ENCODE results near the gene AP1S1. TPM values are rescaled to one million over a fixed set of nuclear protein-coding genes. Genes with fewer than 3 reads are reported as not detected.

Gene AP1S1
- total RNA-seq, 2 experiments from 2014 or later = 3.0 to 3.9 TPM

GRCh38 chr7:101166909-101167644, 12.8 kb downstream of the AP1S1 start:
- TF ChIP-seq CTCF (IDR thresholded peaks at IDR 0.05) = no peak
- peaks cover 84% of the 10 kb centered on the region for H3K27me3 Mint-ChIP-seq
- no peaks in the 10 kb centered on the region for H3K36me3 ChIP-seq (ENCODE audit: insufficient read depth, low read length)
- POLR2A ChIA-PET = interaction anchor here (1.8 kb wide), 1 partner anchor 51 kb away, joined by 7 read pairs; the partner anchor contains the start of genes PLOD3 and ZNHIT1
- H3K27me3 ChIP-seq (ENCODE audit: control insufficient read depth in 1 of 2, insufficient read depth in 2 of 2, low read length in 2 of 2) = peaks cover 85 to 94% of the 10 kb centered on the region in 2 experiments
- no peak overlapping the region for H3K4me3 ChIP-seq (ENCODE audit: low read length)
- peaks cover 60% of the 10 kb centered on the region for H3K4me1 Mint-ChIP-seq (ENCODE audit: low read depth)
- H3K36me3 Mint-ChIP-seq (ENCODE audit: low read depth) = no peaks in the 10 kb centered on the region
- DNase-seq (peak in 1 of 14 experiments; percentile 33), ATAC-seq (ENCODE audit: poor library complexity) (no peak)
- peaks cover 0 to 46% of the 10 kb centered on the region in 2 experiments for H3K9me3 ChIP-seq (ENCODE audit: control insufficient read depth in 1 of 2, insufficient read depth in 1 of 2, low read length in 2 of 2)
- intact Hi-C loops (cut with DNase I, micrococcal nuclease) = loop anchor here in 1 of 2 experiments (2.0 to 5.0 kb wide), 3 partner anchors 14 to 280 kb away; partner anchors contain the start of gene UFSP1
- H3K4me1 ChIP-seq (ENCODE audit: insufficient read depth, low read length) = peaks cover 75% of the 10 kb centered on the region
- H3K27ac Mint-ChIP-seq = no peak overlapping the region
- CTCF ChIA-PET = no interaction called here
- no peak overlapping the region for H3K27ac ChIP-seq (ENCODE audit: low read depth in 1 of 2, low read length in 2 of 2)
- no peak overlapping the region for H3K4me3 Mint-ChIP-seq
- no peaks in the 10 kb centered on the region for H3K9me3 Mint-ChIP-seq

- no peak overlapping the region for H3K4me3 Mint-ChIP-seq
- peaks cover 0 to 47% of the 10 kb centered on the region in 2 experiments for H3K9me3 ChIP-seq (ENCODE audit: control insufficient read depth in 1 of 2, insufficient read depth in 1 of 2, low read length in 2 of 2)
- ATAC-seq (ENCODE audit: poor library complexity) = no peak
- H3K36me3 Mint-ChIP-seq (ENCODE audit: low read depth) = no peaks in the 10 kb centered on the region
- H3K36me3 ChIP-seq (ENCODE audit: insufficient read depth, low read length) = no peaks in the 10 kb centered on the region
- H3K27me3 ChIP-seq (ENCODE audit: control insufficient read depth in 1 of 2, insufficient read depth in 2 of 2, low read length in 2 of 2) = peaks cover 86 to 94% of the 10 kb centered on the region in 2 experiments
- no peak overlapping the region for H3K4me3 ChIP-seq (ENCODE audit: low read length)
- TF ChIP-seq CTCF (IDR thresholded peaks at IDR 0.05) = no peak
- POLR2A ChIA-PET = interaction anchor here (0.7 kb wide), 1 partner anchor 9 kb away, joined by 4 read pairs; no protein-coding TSS in a partner anchor
- no peaks in the 10 kb centered on the region for H3K9me3 Mint-ChIP-seq
- intact Hi-C loops (cut with DNase I, micrococcal nuclease) = loop anchor here (2.0 to 5.0 kb wide), 4 partner anchors 15 to 281 kb away; partner anchors contain the start of gene UFSP1 (in 1 of the 2)
- peaks cover 75% of the 10 kb centered on the region for H3K4me1 ChIP-seq (ENCODE audit: insufficient read depth, low read length)
- peaks cover 63% of the 10 kb centered on the region for H3K4me1 Mint-ChIP-seq (ENCODE audit: low read depth)
- H3K27me3 Mint-ChIP-seq = peaks cover 82% of the 10 kb centered on the region
- no peak for DNase-seq
- H3K27ac Mint-ChIP-seq = no peak overlapping the region
- no peak overlapping the region for H3K27ac ChIP-seq (ENCODE audit: low read depth in 1 of 2, low read length in 2 of 2)
- CTCF ChIA-PET = no interaction called here
These were observed 13.6 kb downstream of the AP1S1 start for GRCh38 chr7:101167645-101168411.

DNA sequence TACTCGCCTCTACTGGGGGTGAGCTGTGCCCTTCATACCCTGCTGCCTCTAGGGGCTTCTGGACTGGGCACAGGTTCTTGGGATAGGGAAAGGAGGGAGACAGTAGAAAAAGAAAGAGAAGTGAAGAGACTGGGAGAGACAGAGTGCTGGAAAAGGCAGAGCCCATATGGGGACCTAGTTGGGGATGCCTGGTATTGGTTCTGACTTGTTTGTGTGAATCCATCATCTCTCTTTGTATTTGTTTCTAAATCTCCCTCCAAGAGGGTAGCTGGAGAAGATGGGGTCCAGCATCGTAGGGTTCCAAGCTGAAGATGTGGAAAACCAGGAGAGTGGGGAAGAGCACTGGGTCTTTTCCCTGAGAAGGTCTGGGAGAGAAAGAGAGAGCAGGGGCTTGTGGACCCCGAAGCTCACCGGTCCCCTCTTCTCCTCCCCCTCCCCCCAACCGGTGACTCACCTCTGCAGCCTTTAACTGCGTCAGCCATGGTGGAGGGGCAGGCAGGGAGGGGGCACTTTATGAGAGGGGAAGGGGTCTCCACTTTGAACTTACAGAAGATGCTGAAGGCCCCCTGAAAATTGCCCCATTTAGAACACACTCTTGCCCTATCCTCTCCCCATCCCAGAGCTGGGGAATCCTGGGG, 14.3 kb downstream of the AP1S1 start:
- H3K27me3 Mint-ChIP-seq = peaks cover 85% of the 10 kb centered on the region
- ChIA-PET POLR2A (interaction anchor here (0.7 kb wide), 1 partner anchor 8 kb away, joined by 4 read pairs; no protein-coding TSS in a partner anchor), CTCF (interaction anchor here (0.6 to 3.8 kb wide), 2 partner anchors 25 to 115 kb away, joined by 3 to 28 read pairs; no protein-coding TSS in a partner anchor)
- no peak for TF ChIP-seq CTCF (IDR thresholded peaks at IDR 0.05)
- Histone ChIP-seq H3K36me3 (ENCODE audit: insufficient read depth, low read length) (no peaks in the 10 kb centered on the region), H3K27ac (ENCODE audit: low read depth in 1 of 2, low read length in 2 of 2) (no peak overlapping the region), H3K9me3 (ENCODE audit: control insufficient read depth in 1 of 2, insufficient read depth in 1 of 2, low read length in 2 of 2) (peaks cover 0 to 54% of the 10 kb centered on the region in 2 experiments), H3K4me3 (ENCODE audit: low read length) (no peak overlapping the region), H3K27me3 (ENCODE audit: control insufficient read depth in 1 of 2, insufficient read depth in 2 of 2, low read length in 2 of 2) (peaks cover 90 to 96% of the 10 kb centered on the region in 2 experiments), H3K4me1 (ENCODE audit: insufficient read depth, low read length) (peaks cover 79% of the 10 kb centered on the region)
- H3K27ac Mint-ChIP-seq = no peak overlapping the region
- no peaks in the 10 kb centered on the region for H3K36me3 Mint-ChIP-seq (ENCODE audit: low read depth)
- intact Hi-C loops (cut with DNase I, micrococcal nuclease) = loop anchor here (1.0 to 5.0 kb wide), 4 partner anchors 24 to 281 kb away; partner anchors contain the start of gene UFSP1 (in 1 of the 2)
- ATAC-seq (ENCODE audit: poor library complexity) (no peak), DNase-seq (no peak)
- H3K4me1 Mint-ChIP-seq (ENCODE audit: low read depth) = peaks cover 69% of the 10 kb centered on the region
- no peaks in the 10 kb centered on the region for H3K9me3 Mint-ChIP-seq
- H3K4me3 Mint-ChIP-seq = no peak overlapping the region

All from CD4-positive, alpha-beta T cell (primary cell).